Upper lobe of left lung (tissue), 4 donors: ENCODE results near the gene GLE1.

Experiments
- EP300 ChIP-seq, 4 donors: sonication (generic); formaldehyde crosslinking; IDR thresholded peaks; one replicate each; pipeline ENCODE4 v1.5.1; 2017; ENCODE audit warnings: antibody characterized with exemption in 4 of 4, control low read depth in 2 of 4
- POLR2A ChIP-seq, 4 donors: fragments of 450-650 bp; IDR thresholded peaks; one replicate each; pipeline ENCODE4 v1.5.1; 2016 to 2017; ENCODE audit warnings: antibody characterized with exemption in 4 of 4, mild to moderate bottlenecking in 2 of 4
- POLR2AphosphoS5 ChIP-seq, 2 donors: sonication (generic); formaldehyde crosslinking; IDR thresholded peaks; one replicate each; pipeline ENCODE4 v1.5.1; 2017; ENCODE audit warnings: antibody characterized with exemption in 2 of 2
- TF ChIP-seq, protein P1 (sequence below), 6 experiments: fragments of 450-650 bp in 4 of 6; fragments of 200-600 bp in 2 of 6; sonication (generic) in 2 of 6; IDR thresholded peaks; one replicate each; pipeline ENCODE4 v1.5.1; 2016 to 2019; ENCODE audit warnings: antibody characterized with exemption in 6 of 6

DNA sequence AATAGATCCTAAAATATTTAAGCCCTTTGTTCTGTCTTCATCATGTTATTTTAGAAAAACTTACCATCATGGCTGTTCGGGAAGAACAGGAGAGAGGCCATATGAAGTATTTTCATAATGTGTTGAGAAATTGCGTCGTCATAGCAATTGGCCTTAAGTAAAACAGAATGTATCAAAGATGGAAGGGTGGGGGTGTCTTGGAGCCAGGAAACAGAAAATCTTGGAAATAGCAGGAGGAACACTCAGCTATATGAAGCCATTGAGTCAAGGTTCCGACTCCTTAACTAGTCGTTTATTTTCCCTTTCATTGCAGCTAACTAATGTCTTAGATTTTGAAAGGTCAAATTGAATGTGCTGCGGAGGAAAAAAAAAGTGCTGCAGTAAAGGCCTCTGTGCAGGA, 49.2 kb downstream of the GLE1 start:
- TF ChIP-seq POLR2A (IDR thresholded peaks at IDR 0.05) = no peak
- TF ChIP-seq, protein P1, sequence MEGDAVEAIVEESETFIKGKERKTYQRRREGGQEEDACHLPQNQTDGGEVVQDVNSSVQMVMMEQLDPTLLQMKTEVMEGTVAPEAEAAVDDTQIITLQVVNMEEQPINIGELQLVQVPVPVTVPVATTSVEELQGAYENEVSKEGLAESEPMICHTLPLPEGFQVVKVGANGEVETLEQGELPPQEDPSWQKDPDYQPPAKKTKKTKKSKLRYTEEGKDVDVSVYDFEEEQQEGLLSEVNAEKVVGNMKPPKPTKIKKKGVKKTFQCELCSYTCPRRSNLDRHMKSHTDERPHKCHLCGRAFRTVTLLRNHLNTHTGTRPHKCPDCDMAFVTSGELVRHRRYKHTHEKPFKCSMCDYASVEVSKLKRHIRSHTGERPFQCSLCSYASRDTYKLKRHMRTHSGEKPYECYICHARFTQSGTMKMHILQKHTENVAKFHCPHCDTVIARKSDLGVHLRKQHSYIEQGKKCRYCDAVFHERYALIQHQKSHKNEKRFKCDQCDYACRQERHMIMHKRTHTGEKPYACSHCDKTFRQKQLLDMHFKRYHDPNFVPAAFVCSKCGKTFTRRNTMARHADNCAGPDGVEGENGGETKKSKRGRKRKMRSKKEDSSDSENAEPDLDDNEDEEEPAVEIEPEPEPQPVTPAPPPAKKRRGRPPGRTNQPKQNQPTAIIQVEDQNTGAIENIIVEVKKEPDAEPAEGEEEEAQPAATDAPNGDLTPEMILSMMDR (IDR thresholded peaks at IDR 0.05) = no peak
- TF ChIP-seq POLR2AphosphoS5 (IDR thresholded peaks at IDR 0.05) = no peak
- no peak for TF ChIP-seq EP300 (IDR thresholded peaks at IDR 0.05)
